Lower leg skin (tissue), 3 donors: ENCODE data around the gene HSD17B12.

ENCODE experiments used
- CTCF ChIP-seq, 3 donors: fragments of 450-650 bp; IDR thresholded peaks; one replicate each; pipeline ENCODE4 v1.5.1; 2016; ENCODE audit warnings: antibody characterized with exemption in 3 of 3, mild to moderate bottlenecking in 3 of 3, moderate library complexity in 2 of 3
- POLR2A ChIP-seq, 2 donors: fragments of 450-650 bp; IDR thresholded peaks; one replicate each; pipeline ENCODE4 v1.6.1; 2016 to 2017; ENCODE audit warnings: antibody characterized with exemption in 2 of 2, mild to moderate bottlenecking in 1 of 2, moderate library complexity in 1 of 2

GRCh38 chr11:43648888-43649287 lies 31.6 kb upstream of the HSD17B12 start:
- no peak for TF ChIP-seq POLR2A (IDR thresholded peaks at IDR 0.05)
- no peak for TF ChIP-seq CTCF (IDR thresholded peaks at IDR 0.05)
